HFF-Myc (cell line): ENCODE results near the gene RAB37.

Experiments used
- DNase-seq: peaks from one replicate; pipeline ENCODE4 v3.0.0-alpha.2; 2011; ENCODE audit warnings: low read depth; ENCODE audit errors: extremely low read depth
- H3K4me3 ChIP-seq: replicated peaks from 2 replicates; pipeline ENCODE4 v1.5.1; 2011; ENCODE audit warnings: low read depth, mild to moderate bottlenecking, control low read depth, low read length
- CTCF ChIP-seq: IDR thresholded peaks from 2 replicates; pipeline ENCODE4 v1.5.1; 2012; ENCODE audit warnings: mild to moderate bottlenecking, low read depth, low read length, control low read depth; ENCODE audit errors: missing control alignments

RAB37 gene

GRCh38 chr17:74758848-74759168 is 21.8 kb downstream of the RAB37 start:
- no peak for DNase-seq
- no peak overlapping the region for H3K4me3 ChIP-seq
- no peak for TF ChIP-seq CTCF

- TF ChIP-seq CTCF, result no peak
- DNase-seq, result no peak
- H3K4me3 ChIP-seq, result no peak overlapping the region
Measured at GRCh38 chr17:74759243-74759801, 22.3 kb downstream of the RAB37 start.

GRCh38 chr17:74759941-74760340 is 22.9 kb downstream of the RAB37 start:
- DNase-seq, result no peak
- TF ChIP-seq CTCF, result no peak
- no peak overlapping the region for H3K4me3 ChIP-seq

GRCh38 chr17:74760404-74761105 is 23.5 kb downstream of the RAB37 start:
- DNase-seq, result no peak
- TF ChIP-seq CTCF, result no peak
- H3K4me3 ChIP-seq, result no peak overlapping the region

- DNase-seq, result no peak
- no peak overlapping the region for H3K4me3 ChIP-seq
- TF ChIP-seq CTCF, result no peak
Measured at GRCh38 chr17:74761419-74761818, 24.4 kb downstream of the RAB37 start.

GRCh38 chr17:74761931-74762330 is 24.9 kb downstream of the RAB37 start:
- DNase-seq, result no peak
- no peak for TF ChIP-seq CTCF
- no peak overlapping the region for H3K4me3 ChIP-seq
